HG03571 (cell line): ENCODE results near the gene PSMC6.
A peak's percentile ranks its signal among the peaks of the same experiment; 100 is the strongest.

Experiments used
- ATAC-seq: cut with Tn5 transposase; IDR thresholded peaks from one replicate; pipeline ENCODE4 v1.9.1; 2021; ENCODE audit not compliant: unreplicated experiment

PSMC6 gene

GRCh38 chr14:52706724-52707706, at the start of gene PSMC6:
Gene PSMC6 (plus strand): TSS chr14:52707200. CDS start chr14:52707220, 20 bp downstream.
- peak; percentile 98 for ATAC-seq

GRCh38 chr14:52660325-52660724, 46.7 kb upstream of the PSMC6 start:
- no peak for ATAC-seq

- no peak for ATAC-seq
Observed at GRCh38 chr14:52660832-52661231, 46.2 kb upstream of the PSMC6 start.

- no peak for ATAC-seq
Observed at GRCh38 chr14:52661314-52661713, 45.7 kb upstream of the PSMC6 start.

GRCh38 chr14:52663850-52664249, 43.1 kb upstream of the PSMC6 start:
- no peak for ATAC-seq

- no peak for ATAC-seq
Observed at GRCh38 chr14:52678591-52678990, 28.4 kb upstream of the PSMC6 start.

- ATAC-seq: no peak
Observed at GRCh38 chr14:52683985-52684520, 22.9 kb upstream of the PSMC6 start.

GRCh38 chr14:52686176-52686575, 20.8 kb upstream of the PSMC6 start:
- no peak for ATAC-seq

GRCh38 chr14:52690983-52691760, 15.8 kb upstream of the PSMC6 start:
- no peak for ATAC-seq

- ATAC-seq: no peak
Observed at GRCh38 chr14:52692248-52692962, 14.6 kb upstream of the PSMC6 start.

- no peak for ATAC-seq
Observed at GRCh38 chr14:52693036-52693435, 14.0 kb upstream of the PSMC6 start.

GRCh38 chr14:52693532-52693931, 13.5 kb upstream of the PSMC6 start:
- no peak for ATAC-seq

GRCh38 chr14:52694761-52695480, 12.1 kb upstream of the PSMC6 start:
- peak; percentile 60 for ATAC-seq

- ATAC-seq: peak; percentile 71
Observed at GRCh38 chr14:52695481-52696091, 11.4 kb upstream of the PSMC6 start, which contains the start of gene ERO1A. Gene ERO1A (minus strand): TSS chr14:52695558. CDS start chr14:52695481, 77 bp downstream.

GRCh38 chr14:52700701-52701172, 6.3 kb upstream of the PSMC6 start:
- ATAC-seq: no peak

- ATAC-seq: no peak
Observed at GRCh38 chr14:52701223-52701622, 5.8 kb upstream of the PSMC6 start.

GRCh38 chr14:52703225-52703624, 3.8 kb upstream of the PSMC6 start:
- ATAC-seq: no peak

- ATAC-seq: no peak
Observed at GRCh38 chr14:52703664-52704063, 3.3 kb upstream of the PSMC6 start.

GRCh38 chr14:52706286-52706685, 714 bp upstream of the PSMC6 start:
- no peak for ATAC-seq

- ATAC-seq: no peak
Observed at GRCh38 chr14:52711666-52712065, 4.7 kb downstream of the PSMC6 start.
